Measurements from ENCODE around the gene SERTM2.

SERTM2 gene

DNA sequence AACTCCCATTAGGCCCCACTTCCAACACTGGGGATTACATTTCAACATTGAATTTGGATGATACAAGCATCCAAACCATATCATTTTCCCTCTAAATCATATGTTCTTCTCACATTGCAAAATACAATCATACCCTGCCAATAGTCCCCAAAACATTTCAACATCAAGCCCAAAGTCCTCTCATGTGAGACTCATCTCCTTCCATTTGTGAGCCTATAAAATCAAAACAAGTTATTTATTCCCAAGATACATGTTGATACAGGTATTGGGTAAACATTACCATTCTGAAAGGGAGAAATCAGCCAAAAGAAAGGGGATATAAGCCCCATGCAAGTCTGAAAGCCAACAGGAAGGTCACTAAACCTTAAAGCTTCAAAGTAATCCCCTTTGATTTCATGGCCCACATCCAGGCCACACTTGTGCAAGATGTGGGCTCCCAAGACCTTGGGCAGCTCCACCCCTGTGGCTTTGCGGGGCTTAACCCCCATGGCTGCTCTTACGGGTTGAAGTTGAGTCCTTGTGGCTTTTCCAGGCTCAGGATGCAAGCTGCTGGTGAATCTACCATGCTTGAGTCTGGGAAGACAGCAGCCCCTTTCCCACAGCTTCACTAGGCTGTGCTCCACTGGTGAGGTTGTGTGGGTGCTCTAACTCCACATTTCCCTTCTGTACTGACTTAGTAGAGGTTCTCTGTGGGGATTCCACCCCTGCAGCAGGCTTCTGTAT lies 40.6 kb upstream of the SERTM2 start:
- Histone ChIP-seq H3K4me2 (ENCODE audit: low read length) (no peak overlapping the region), H3K27ac (ENCODE audit: low read depth, low read length) (no peak overlapping the region), H3K4me3 (ENCODE audit: low read length) (no peak overlapping the region), H3F3A (ENCODE audit: control insufficient read depth, insufficient read depth) (no peaks in the 10 kb centered on the region), H3K36me3 (ENCODE audit: control insufficient read depth, low read length) (no peaks in the 10 kb centered on the region), H3K4me1 (ENCODE audit: control insufficient read depth, low read length) (no peaks in the 10 kb centered on the region), H3K9me2 (replicated peaks; ENCODE audit: control insufficient read depth, low read length) (no peaks in the 10 kb centered on the region), H3K9me3 (ENCODE audit: control insufficient read depth, insufficient read depth, low read length) (no peaks in the 10 kb centered on the region), H4K20me1 (ENCODE audit: control insufficient read depth, insufficient read depth, low read depth, low read length) (no peaks in the 10 kb centered on the region), H3K27me3 (ENCODE audit: control insufficient read depth, low read length) (no peaks in the 10 kb centered on the region), H3K79me2 (ENCODE audit: control insufficient read depth, low read length) (no peaks in the 10 kb centered on the region)
- TF ChIP-seq, protein P1, sequence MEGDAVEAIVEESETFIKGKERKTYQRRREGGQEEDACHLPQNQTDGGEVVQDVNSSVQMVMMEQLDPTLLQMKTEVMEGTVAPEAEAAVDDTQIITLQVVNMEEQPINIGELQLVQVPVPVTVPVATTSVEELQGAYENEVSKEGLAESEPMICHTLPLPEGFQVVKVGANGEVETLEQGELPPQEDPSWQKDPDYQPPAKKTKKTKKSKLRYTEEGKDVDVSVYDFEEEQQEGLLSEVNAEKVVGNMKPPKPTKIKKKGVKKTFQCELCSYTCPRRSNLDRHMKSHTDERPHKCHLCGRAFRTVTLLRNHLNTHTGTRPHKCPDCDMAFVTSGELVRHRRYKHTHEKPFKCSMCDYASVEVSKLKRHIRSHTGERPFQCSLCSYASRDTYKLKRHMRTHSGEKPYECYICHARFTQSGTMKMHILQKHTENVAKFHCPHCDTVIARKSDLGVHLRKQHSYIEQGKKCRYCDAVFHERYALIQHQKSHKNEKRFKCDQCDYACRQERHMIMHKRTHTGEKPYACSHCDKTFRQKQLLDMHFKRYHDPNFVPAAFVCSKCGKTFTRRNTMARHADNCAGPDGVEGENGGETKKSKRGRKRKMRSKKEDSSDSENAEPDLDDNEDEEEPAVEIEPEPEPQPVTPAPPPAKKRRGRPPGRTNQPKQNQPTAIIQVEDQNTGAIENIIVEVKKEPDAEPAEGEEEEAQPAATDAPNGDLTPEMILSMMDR (IDR thresholded peaks at IDR 0.05; ENCODE audit: low read depth, low read length, poor library complexity, severe bottlenecking) = no peak
- TF ChIP-seq EZH2phosphoT487 (IDR thresholded peaks at IDR 0.05; ENCODE audit: borderline replicate concordance, low read length) = no peak

DNA sequence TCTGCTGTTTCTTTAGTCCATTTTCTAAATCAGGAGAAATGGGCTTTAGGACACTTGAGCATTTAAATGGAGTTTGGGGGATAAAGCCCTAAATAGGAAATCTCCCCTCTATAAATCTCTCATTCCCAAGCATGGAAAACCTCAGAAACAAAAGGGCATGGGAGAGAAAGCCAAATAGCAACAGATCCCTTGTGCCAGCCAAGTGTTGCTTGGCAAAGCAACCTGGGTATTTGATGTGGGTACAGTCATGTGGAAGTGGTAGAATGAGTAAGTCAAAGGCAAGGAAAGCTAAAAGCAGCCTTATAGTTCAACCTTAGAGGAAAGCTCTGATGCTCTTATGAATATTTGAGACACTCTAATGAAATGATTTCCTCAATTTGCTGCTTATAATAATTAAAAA lies 29.5 kb upstream of the SERTM2 start:
- H3K79me2 ChIP-seq (ENCODE audit: control insufficient read depth, low read length) = no peaks in the 10 kb centered on the region
- no peaks in the 10 kb centered on the region for H3K27me3 ChIP-seq (ENCODE audit: control insufficient read depth, low read length)
- TF ChIP-seq EZH2phosphoT487 (IDR thresholded peaks at IDR 0.05; ENCODE audit: borderline replicate concordance, low read length) = no peak
- TF ChIP-seq, protein P1 (IDR thresholded peaks at IDR 0.05; ENCODE audit: low read depth, low read length, poor library complexity, severe bottlenecking) = no peak
- no peaks in the 10 kb centered on the region for H3K36me3 ChIP-seq (ENCODE audit: control insufficient read depth, low read length)
- no peak overlapping the region for H3K4me3 ChIP-seq (ENCODE audit: low read length)
- H3K4me2 ChIP-seq (ENCODE audit: low read length) = no peak overlapping the region
- no peaks in the 10 kb centered on the region for H3K9me2 ChIP-seq (replicated peaks; ENCODE audit: control insufficient read depth, low read length)
- no peaks in the 10 kb centered on the region for H4K20me1 ChIP-seq (ENCODE audit: control insufficient read depth, insufficient read depth, low read depth, low read length)
- no peaks in the 10 kb centered on the region for H3K4me1 ChIP-seq (ENCODE audit: control insufficient read depth, low read length)
- H3F3A ChIP-seq (ENCODE audit: control insufficient read depth, insufficient read depth) = no peaks in the 10 kb centered on the region
- no peak overlapping the region for H3K27ac ChIP-seq (ENCODE audit: low read depth, low read length)
- no peaks in the 10 kb centered on the region for H3K9me3 ChIP-seq (ENCODE audit: control insufficient read depth, insufficient read depth, low read length)

DNA sequence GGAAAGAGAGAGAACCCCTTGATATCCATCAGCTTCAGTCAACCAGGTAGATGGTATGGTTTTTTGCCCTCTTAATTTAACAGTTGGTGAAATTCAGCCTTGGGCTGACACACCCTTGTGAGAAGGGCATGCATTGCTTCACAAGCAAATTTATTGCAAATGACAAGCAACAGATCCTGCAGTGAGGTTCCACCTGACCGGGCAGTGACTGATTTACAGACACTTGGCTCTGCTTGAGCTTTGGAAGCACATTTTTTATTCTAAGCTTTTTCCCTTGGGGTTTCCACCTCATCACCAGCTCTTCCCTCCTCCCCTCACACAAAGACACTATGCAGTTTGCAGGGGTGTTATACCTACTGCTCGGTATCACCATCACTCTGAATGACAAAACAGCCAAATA lies 28.3 kb upstream of the SERTM2 start:
- Histone ChIP-seq H3F3A (ENCODE audit: control insufficient read depth, insufficient read depth) (no peaks in the 10 kb centered on the region), H3K4me1 (ENCODE audit: control insufficient read depth, low read length) (no peaks in the 10 kb centered on the region), H3K9me2 (replicated peaks; ENCODE audit: control insufficient read depth, low read length) (no peaks in the 10 kb centered on the region), H3K4me3 (ENCODE audit: low read length) (no peak overlapping the region), H3K4me2 (ENCODE audit: low read length) (no peak overlapping the region), H3K36me3 (ENCODE audit: control insufficient read depth, low read length) (no peaks in the 10 kb centered on the region), H3K27me3 (ENCODE audit: control insufficient read depth, low read length) (no peaks in the 10 kb centered on the region), H4K20me1 (ENCODE audit: control insufficient read depth, insufficient read depth, low read depth, low read length) (no peaks in the 10 kb centered on the region), H3K27ac (ENCODE audit: low read depth, low read length) (no peak overlapping the region), H3K9me3 (ENCODE audit: control insufficient read depth, insufficient read depth, low read length) (no peaks in the 10 kb centered on the region), H3K79me2 (ENCODE audit: control insufficient read depth, low read length) (no peaks in the 10 kb centered on the region)
- TF ChIP-seq EZH2phosphoT487 (IDR thresholded peaks at IDR 0.05; ENCODE audit: borderline replicate concordance, low read length) = no peak
- TF ChIP-seq, protein P1 (IDR thresholded peaks at IDR 0.05; ENCODE audit: low read depth, low read length, poor library complexity, severe bottlenecking) = no peak

Data from DOHH2 (cell line).